Astrocyte (in vitro differentiated cells and primary cell): ENCODE data around the gene ASMTL. TPM values are rescaled to one million over a fixed set of nuclear protein-coding genes. Genes with fewer than 3 reads are reported as not detected.

ENCODE experiments used
- DNase-seq: peaks from one replicate; pipeline ENCODE4 v3.0.0-alpha.2; 2010; ENCODE audit warnings: low read depth
- FAIRE-seq: peaks from 2 replicates; lab custom pipeline; 2011; peaks lifted over from hg19 to GRCh38; lab: Jason Lieb, UNC
- H2AFZ ChIP-seq: 2 replicates; pipeline ENCODE4 v1.6.0; 2012; ENCODE audit warnings: low read depth, low read length, inconsistent platforms
- H3K27ac ChIP-seq: 2 replicates; pipeline ENCODE4 v1.5.1; 2011; ENCODE audit warnings: low read depth, low read length, inconsistent platforms
- H3K27me3 ChIP-seq: 2 replicates; pipeline ENCODE4 v1.6.0; 2011; ENCODE audit warnings: low read length, inconsistent platforms; ENCODE audit not compliant: insufficient read depth
- H3K36me3 ChIP-seq: 2 replicates; pipeline ENCODE4 v1.5.1; 2011; ENCODE audit warnings: low read length, inconsistent platforms; ENCODE audit not compliant: insufficient read depth
- H3K4me1 ChIP-seq: 2 replicates; pipeline ENCODE4 v1.5.1; 2011; ENCODE audit warnings: low read length, inconsistent platforms; ENCODE audit not compliant: insufficient read depth
- H3K4me2 ChIP-seq: 2 replicates; pipeline ENCODE4 v1.6.0; 2012; ENCODE audit warnings: low read length, inconsistent platforms
- H3K4me3 ChIP-seq: 2 replicates; pipeline ENCODE4 v1.5.1; 2011; ENCODE audit warnings: low read depth, mild to moderate bottlenecking, low read length, inconsistent platforms; ENCODE audit not compliant: insufficient read depth
- H3K79me2 ChIP-seq: 2 replicates; pipeline ENCODE4 v1.6.0; 2012; ENCODE audit warnings: mild to moderate bottlenecking, low read length, inconsistent platforms; ENCODE audit not compliant: insufficient read depth
- H3K9ac ChIP-seq: 2 replicates; pipeline ENCODE4 v1.6.0; 2012; ENCODE audit warnings: mild to moderate bottlenecking, low read length, inconsistent platforms
- H3K9me3 ChIP-seq: 2 replicates; pipeline ENCODE4 v1.5.1; 2012; ENCODE audit warnings: low read depth, mild to moderate bottlenecking, low read length, inconsistent platforms; ENCODE audit not compliant: insufficient read depth
- H4K20me1 ChIP-seq: 2 replicates; pipeline ENCODE4 v1.6.0; 2012; ENCODE audit warnings: low read length, inconsistent platforms; ENCODE audit not compliant: insufficient read depth
- H3K27ac Mint-ChIP-seq: one replicate; pipeline ENCODE4 v1.8.0; 2021; ENCODE audit warnings: mild to moderate bottlenecking, mixed read lengths; ENCODE audit not compliant: unreplicated experiment
- H3K27me3 Mint-ChIP-seq: one replicate; pipeline ENCODE4 v1.8.0; 2021; ENCODE audit warnings: low read depth, mixed read lengths; ENCODE audit not compliant: unreplicated experiment
- H3K36me3 Mint-ChIP-seq: one replicate; pipeline ENCODE4 v1.8.0; 2021; ENCODE audit warnings: low read depth, mixed read lengths; ENCODE audit not compliant: unreplicated experiment
- H3K4me1 Mint-ChIP-seq: one replicate; pipeline ENCODE4 v1.8.0; 2021; ENCODE audit warnings: low read depth, mixed read lengths; ENCODE audit not compliant: unreplicated experiment
- H3K4me3 Mint-ChIP-seq: one replicate; pipeline ENCODE4 v1.8.0; 2021; ENCODE audit warnings: mild to moderate bottlenecking, moderate library complexity, mixed read lengths; ENCODE audit not compliant: unreplicated experiment
- H3K9me3 Mint-ChIP-seq: one replicate; pipeline ENCODE4 v1.8.0; 2021; ENCODE audit warnings: mild to moderate bottlenecking, mixed read lengths; ENCODE audit not compliant: unreplicated experiment
- EZH2 ChIP-seq: IDR thresholded peaks from 2 replicates; pipeline ENCODE4 v1.6.1; 2012; ENCODE audit warnings: mild to moderate bottlenecking, low read length, inconsistent platforms; ENCODE audit not compliant: insufficient read depth
- total RNA-seq: library from RNA; stranded (reverse); gene quantifications from 2 replicates; pipeline ENCODE4 v1.2.1, GENCODE V29; 2021
- TF ChIP-seq, protein P1 (sequence below): IDR thresholded peaks from 2 replicates; pipeline ENCODE4 v1.5.1; 2011; ENCODE audit warnings: low read depth, mild to moderate bottlenecking, inconsistent platforms, low read length, moderate library complexity; ENCODE audit not compliant: insufficient read depth

Gene ASMTL
- total RNA-seq, 1 donor from 2014 or later: 22.1 TPM

DNA sequence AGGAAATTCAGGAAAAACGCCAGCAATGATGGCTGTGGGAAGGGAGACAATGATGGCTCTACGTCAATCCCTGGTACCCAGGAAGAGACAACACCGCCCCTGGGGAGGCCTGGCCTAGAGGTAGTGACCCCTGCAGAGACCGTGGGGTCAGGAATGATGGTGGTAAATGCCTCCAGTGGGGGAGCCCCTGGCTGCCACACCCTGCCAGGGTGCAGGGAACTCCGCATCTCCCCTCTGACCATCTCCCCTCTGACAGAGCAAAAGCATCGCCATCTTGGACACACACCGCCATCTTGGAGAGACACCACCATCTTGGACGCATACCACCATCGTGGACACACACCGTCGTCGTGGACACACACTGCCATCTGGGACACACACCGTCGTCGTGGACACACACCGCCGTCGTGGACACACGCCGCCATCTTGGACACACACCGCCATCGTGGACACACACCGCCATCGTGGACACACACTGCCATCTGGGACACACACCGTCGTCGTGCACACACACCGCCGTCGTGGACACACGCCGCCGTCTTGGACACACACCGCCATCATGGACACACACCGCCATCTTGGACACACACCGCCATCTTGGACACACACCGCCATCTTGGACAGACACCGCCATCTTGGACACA, 9.9 kb downstream of the ASMTL start:
- DNase-seq (no peak), FAIRE-seq (no peak)
- Histone ChIP-seq H3K9ac (no peak overlapping the region), H4K20me1 (peaks cover 21% of the 10 kb centered on the region), H3K27ac (no peak overlapping the region), H3K4me3 (no peak overlapping the region), H2AFZ (no peak overlapping the region), H3K4me2 (no peak overlapping the region), H3K27me3 (no peaks in the 10 kb centered on the region), H3K4me1 (no peaks in the 10 kb centered on the region), H3K79me2 (peaks cover 41% of the 10 kb centered on the region), H3K36me3 (peaks cover 3% of the 10 kb centered on the region), H3K9me3 (peaks cover 2% of the 10 kb centered on the region)
- peaks cover 21% of the 10 kb centered on the region for H3K36me3 Mint-ChIP-seq
- peaks cover 22% of the 10 kb centered on the region for H3K9me3 Mint-ChIP-seq
- TF ChIP-seq, protein P1, sequence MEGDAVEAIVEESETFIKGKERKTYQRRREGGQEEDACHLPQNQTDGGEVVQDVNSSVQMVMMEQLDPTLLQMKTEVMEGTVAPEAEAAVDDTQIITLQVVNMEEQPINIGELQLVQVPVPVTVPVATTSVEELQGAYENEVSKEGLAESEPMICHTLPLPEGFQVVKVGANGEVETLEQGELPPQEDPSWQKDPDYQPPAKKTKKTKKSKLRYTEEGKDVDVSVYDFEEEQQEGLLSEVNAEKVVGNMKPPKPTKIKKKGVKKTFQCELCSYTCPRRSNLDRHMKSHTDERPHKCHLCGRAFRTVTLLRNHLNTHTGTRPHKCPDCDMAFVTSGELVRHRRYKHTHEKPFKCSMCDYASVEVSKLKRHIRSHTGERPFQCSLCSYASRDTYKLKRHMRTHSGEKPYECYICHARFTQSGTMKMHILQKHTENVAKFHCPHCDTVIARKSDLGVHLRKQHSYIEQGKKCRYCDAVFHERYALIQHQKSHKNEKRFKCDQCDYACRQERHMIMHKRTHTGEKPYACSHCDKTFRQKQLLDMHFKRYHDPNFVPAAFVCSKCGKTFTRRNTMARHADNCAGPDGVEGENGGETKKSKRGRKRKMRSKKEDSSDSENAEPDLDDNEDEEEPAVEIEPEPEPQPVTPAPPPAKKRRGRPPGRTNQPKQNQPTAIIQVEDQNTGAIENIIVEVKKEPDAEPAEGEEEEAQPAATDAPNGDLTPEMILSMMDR: no peak
- TF ChIP-seq EZH2: no peak
- H3K4me1 Mint-ChIP-seq: no peaks in the 10 kb centered on the region
- no peak overlapping the region for H3K4me3 Mint-ChIP-seq
- no peak overlapping the region for H3K27ac Mint-ChIP-seq
- no peaks in the 10 kb centered on the region for H3K27me3 Mint-ChIP-seq

DNA sequence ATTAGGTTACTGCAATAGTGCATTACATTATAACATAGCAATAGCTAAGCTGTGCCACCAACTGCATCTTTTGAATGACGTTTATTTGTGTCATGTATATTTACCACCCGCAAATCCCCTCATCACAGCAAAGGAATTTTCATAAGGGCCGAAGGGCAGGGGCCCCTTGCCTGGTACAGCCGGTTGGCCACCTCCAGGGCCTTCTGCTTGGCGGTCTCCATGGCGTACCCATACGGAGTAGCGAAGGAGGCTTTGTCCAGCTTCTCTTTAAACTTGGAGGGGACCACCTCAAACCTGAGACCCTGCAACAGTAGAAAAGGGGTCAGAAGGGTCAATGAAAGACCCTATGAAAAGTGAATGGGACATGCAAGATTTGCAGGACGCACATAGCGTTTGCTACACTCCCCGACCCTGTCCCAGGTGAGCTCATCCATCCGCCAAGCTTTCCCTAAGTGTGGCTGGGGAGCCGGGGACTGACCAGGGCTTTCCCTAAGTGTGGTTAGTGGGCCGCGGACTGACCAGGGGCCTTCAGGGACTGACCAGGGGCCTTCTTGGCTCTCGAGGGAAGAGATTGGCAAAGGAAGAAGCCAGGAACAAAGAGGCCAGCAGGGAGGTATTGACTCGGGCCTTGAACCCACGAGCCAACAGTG, 10.6 kb downstream of the ASMTL start:
- H4K20me1 ChIP-seq: peaks cover 17% of the 10 kb centered on the region
- H3K9me3 ChIP-seq: peaks cover 2% of the 10 kb centered on the region
- Mint-ChIP-seq H3K9me3 (peaks cover 27% of the 10 kb centered on the region), H3K36me3 (peaks cover 19% of the 10 kb centered on the region), H3K4me3 (no peak overlapping the region), H3K27me3 (no peaks in the 10 kb centered on the region), H3K27ac (no peak overlapping the region), H3K4me1 (no peaks in the 10 kb centered on the region)
- no peak for TF ChIP-seq EZH2
- TF ChIP-seq, protein P1: no peak
- H3K4me2 ChIP-seq: no peak overlapping the region
- no peak overlapping the region for H2AFZ ChIP-seq
- peaks cover 34% of the 10 kb centered on the region for H3K79me2 ChIP-seq
- no peak overlapping the region for H3K4me3 ChIP-seq
- H3K36me3 ChIP-seq: peaks cover 3% of the 10 kb centered on the region
- no peak for FAIRE-seq
- H3K27me3 ChIP-seq: no peaks in the 10 kb centered on the region
- no peak overlapping the region for H3K9ac ChIP-seq
- DNase-seq: no peak
- no peak overlapping the region for H3K27ac ChIP-seq
- H3K4me1 ChIP-seq: no peaks in the 10 kb centered on the region

DNA sequence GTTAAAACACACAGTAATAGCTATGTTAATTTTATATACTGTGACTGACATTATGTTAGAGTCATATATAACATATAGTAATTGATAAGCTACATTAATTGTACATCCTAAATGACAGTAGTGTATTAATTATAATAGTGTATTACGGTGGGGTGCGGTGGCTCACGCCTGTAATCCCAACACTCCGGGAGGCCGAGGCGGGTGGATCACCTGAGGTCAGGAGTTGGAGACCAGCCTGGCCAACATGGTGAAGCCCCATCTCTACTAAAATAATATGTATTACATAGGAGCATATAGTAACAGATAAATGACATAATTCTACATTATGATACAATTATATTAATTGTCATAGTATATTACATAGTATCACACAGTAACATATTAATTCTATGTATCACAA, 12.2 kb downstream of the ASMTL start:
- no peak overlapping the region for H3K27ac ChIP-seq
- no peak overlapping the region for H3K9ac ChIP-seq
- H3K27me3 ChIP-seq: no peaks in the 10 kb centered on the region
- TF ChIP-seq, protein P1: no peak
- no peak for TF ChIP-seq EZH2
- Mint-ChIP-seq H3K4me1 (no peaks in the 10 kb centered on the region), H3K9me3 (peaks cover 25% of the 10 kb centered on the region), H3K36me3 (peaks cover 21% of the 10 kb centered on the region), H3K27ac (no peak overlapping the region), H3K27me3 (no peaks in the 10 kb centered on the region), H3K4me3 (no peak overlapping the region)
- no peak overlapping the region for H3K4me3 ChIP-seq
- peaks cover 13% of the 10 kb centered on the region for H4K20me1 ChIP-seq
- peaks cover 5% of the 10 kb centered on the region for H3K36me3 ChIP-seq
- H3K79me2 ChIP-seq: peaks cover 31% of the 10 kb centered on the region
- no peaks in the 10 kb centered on the region for H3K4me1 ChIP-seq
- FAIRE-seq (no peak), DNase-seq (no peak)
- H2AFZ ChIP-seq: no peak overlapping the region
- H3K4me2 ChIP-seq: no peak overlapping the region
- peaks cover 2% of the 10 kb centered on the region for H3K9me3 ChIP-seq
